Activated naive CD4-positive, alpha-beta T cell treated with Interleukin-2 at 50 U/mL for 16 hours (primary cell): ENCODE measurements around the gene GNPTAB.

ENCODE experiments used
- DNase-seq: peaks from one replicate; pipeline ENCODE4 v3.0.0-alpha.2; 2020

Gene GNPTAB

DNA sequence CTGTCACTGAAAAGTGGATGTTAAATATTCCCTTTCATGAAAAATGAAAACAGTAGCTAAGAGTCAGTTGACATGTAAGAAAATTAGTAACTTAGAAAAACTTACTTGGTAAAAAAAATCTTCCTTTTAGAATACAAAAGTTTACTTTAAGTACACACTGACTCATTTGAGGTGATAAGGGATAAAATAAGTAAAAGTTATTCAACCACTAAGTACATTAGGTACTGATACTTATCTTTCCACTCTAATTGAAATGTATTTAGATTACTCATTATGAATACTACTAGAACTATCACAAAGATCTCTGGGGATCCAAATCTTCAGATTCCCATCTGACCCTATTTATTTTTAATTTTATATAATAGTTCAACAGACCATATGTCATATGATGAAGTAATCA, 103.7 kb downstream of the GNPTAB start:
- no peak for DNase-seq

DNA sequence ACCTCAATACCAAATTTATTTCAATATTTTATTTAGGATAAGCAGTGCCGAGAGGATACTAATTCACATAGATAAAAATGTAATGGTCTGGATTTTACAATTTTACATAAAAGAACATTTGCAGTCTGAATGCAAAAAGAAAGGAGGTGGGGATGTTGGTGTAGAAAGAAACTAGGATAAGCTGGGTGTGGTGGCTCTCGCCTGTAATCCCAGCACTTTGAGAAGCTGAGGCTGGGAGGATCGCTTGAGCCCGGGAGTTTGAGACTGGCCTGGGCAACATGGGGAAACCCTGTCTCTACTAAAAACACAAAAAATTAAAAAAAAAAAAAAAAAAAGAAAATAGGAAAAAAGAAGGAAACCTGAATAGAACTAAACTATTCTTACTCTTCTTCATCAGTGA, 108.4 kb downstream of the GNPTAB start:
- DNase-seq, result no peak

DNA sequence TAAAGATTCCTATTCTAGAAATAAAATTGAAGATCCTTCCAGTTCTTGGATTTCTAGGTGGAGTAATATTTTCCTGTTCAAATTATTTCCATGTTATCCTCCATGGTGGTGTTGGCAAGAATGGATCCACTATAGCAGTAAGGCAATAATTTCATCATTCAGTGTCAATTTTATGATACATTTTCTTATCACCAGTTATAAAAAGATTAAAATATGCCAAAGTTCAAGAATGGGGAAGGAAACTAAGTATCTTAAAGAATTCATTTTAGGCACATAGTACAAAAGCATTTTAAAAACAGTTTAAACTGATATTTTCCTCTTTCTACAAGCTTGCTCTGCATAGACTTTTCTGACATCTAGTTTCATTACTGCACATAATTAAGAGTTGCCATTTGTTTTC, 110.6 kb downstream of the GNPTAB start:
- DNase-seq, result no peak

DNA sequence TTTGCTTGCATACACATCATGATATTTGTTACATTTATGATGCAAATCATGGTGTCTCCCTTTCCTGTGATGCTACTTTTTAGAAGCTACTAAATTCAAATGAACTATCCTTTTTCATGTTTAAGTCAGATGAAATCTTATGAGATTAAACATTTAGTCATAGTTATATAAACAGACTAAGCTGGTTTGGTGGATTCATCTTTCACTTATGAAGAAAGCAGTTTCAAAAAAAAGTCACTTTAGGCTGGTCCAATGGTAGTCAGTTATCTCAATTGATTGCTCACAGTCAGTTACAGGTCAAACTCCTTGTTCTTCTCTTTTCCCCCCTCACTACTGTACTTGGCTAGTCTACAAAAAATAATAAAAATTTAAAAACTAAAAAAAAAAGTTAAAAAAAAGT, 111.2 kb downstream of the GNPTAB start:
- DNase-seq, result no peak

DNA sequence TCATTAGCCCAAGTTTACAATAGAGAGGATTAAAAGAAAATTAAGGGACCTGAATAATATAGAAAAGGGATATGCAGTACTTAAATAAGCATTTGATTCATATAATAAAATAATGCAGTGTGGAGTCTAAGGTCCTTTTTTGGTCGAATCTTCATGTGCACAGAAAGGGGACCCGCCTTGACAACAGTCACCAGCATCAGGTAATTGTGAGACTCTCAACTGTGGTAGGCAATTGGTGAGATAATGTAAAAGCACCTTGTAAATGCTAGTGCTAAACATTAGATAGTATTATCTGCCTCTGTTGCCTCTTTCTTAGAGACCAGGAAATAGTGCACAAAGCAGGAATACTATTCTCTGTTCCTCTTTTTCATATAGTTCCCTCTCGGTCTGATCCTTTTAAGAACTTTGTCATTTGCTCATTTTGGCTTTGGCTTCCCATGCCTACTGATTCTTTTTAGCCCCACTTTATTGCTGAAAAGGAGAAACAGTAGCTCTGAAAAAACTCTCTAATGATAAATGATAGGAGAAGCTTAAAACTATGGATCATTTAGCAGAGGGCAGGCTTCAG, 115.8 kb downstream of the GNPTAB start:
- DNase-seq, result no peak

DNA sequence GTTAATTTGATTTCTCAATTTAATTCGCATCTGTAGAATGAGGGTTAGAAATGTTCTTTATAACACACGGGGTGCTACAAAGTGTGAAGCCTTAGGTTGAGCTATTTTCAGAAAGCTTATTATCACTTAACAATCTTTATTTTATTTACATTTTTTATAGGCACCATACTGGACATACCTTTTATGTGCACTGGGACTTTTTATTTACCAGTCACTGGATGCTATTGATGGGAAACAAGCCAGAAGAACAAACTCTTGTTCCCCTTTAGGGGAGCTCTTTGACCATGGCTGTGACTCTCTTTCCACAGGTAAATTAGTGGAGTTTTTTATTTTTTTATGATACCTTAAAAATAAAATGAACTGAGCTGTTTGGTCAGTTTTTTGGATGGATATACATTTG, 116.8 kb downstream of the GNPTAB start:
- no peak for DNase-seq

DNA sequence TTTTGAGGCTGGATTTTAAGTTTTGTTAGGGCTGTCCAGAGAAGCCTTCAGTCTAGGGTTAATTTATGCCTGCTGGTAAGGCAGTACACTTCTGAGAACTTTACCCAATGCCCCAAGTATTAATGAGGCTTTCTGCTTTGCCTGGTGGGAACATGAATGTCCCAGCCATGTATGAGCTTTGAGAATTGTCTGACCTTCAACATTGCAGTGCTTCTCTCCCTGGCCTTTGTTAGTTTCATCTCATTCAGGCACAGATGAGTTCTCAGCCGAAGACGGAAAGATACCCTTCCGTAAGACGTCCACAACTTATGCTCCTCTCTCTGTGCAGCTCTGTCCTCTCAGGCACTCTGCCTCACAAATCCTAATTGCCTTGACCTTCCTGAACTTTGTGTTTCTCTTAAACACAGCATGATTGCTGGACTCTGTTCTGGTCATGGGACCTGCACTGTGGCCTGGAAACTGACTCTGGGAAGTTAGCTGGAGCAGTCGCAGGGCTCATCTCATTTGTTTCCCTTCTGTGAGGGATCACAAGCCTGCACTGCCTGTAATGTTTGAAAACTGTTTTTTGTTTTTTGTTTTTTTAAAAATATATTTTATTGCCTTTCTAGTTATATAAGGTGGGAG, 117.6 kb downstream of the GNPTAB start:
- no peak for DNase-seq

DNA sequence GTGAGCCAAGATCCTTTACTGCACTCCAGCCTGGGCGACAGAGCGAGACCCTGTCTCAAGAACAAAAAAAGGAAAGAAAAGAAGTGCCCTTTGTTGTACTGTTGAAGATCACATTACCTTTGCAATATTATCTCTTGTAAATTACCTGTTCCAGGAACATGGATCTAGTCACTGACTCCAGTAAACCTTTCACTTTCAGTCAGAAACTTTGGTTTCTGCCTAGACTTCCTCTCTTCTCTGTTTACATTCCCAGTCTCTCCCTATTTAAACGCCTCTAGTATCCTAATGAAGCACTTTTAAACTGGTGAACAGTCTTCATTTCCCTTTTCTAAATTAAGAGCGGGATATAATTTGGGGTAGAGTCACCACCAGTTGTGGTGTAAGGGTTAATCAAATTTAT, 120.5 kb downstream of the GNPTAB start:
- no peak for DNase-seq

DNA sequence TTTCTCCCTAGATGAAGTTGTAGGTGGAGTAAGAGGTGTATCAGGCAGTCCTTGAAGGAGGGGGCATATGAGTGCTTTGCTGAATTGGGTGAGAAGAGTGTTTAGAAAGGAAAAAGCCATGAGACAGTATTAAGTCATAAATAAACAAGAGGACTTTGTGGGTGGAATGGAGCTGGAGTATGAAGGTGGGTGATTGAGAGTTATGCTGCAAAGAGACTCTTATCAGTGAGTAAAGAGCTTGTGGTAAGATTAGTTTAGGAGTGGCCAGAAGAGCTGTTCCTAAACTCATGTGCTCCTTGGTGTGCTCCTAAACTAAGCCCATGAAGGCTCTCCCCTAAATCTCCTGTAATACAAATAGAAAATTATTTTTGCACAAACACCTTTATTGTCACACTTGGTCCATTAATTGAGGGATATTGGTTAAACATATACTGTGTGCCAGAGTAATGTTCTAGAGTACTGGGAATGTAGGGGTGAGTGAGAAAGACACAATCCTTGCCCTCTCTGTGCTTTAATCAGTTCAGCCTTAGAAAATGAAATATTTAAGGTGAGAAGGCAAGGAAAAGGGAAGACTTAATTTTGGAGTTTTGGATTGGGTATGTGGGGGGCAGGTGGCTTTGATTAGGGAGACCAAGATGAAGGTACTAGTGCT, 123.5 kb downstream of the GNPTAB start:
- no peak for DNase-seq

DNA sequence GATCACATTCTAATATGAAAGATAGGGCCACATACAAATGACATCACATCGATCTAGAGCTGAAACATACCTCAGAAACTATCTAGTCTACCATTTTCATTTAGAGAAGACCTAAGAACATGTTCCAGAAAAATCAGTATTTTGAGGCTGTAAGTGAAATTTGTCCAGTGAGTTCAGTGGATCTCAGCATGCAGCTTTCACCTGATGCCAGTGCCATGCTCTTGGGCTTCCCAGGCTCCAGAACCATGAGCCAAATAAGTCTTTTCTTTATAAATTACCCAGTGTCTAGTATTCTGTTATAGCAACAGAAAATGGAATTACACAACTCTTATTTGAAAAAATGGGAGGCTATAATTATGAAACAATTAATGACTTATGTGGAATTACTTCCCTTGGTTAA, 124.4 kb downstream of the GNPTAB start:
- DNase-seq, result no peak

DNA sequence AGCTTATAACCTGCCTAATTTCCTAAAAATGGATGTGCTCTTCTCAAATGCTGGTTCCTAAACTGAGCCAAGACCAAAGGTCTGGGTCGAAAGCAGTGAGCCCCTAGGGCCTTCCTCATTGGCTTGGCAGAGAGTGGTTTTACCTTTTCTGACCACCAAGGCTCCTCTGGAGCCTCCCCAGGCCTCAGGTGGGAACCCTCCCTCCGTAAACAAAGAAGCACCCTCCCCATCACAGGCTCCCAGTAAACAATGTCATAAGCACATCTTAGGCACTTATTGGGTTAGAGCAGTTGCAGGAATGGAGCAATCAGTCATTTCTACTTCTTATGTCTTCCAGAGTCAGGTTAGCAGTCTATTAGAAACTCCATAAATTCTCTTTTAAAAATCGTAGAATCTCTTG, 127.3 kb downstream of the GNPTAB start:
- no peak for DNase-seq

DNA sequence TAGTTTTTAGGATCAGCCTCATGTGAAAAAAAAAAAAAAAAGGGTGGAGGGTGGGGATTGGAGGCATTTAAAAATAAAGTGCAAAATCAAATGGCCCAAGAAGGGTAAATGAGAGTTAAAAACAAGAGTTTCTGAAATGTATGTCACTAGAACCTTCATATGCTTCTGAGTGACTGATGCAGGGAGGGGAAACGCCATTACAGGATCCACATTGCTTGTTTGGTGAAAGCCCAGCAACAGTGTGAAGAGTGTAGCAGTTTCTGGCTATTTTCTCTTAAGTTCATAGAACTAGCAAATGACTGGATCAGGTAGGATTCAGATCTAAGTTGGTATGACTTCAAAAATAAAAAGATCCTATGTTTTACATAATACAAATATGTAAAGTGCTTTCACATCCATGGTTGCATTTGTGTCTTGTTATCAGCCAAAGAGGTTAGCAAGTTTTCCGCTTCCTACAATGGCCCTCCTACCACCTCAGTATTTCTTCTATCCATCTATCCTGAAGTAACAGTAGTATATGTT, 130.4 kb downstream of the GNPTAB start:
- no peak for DNase-seq

DNA sequence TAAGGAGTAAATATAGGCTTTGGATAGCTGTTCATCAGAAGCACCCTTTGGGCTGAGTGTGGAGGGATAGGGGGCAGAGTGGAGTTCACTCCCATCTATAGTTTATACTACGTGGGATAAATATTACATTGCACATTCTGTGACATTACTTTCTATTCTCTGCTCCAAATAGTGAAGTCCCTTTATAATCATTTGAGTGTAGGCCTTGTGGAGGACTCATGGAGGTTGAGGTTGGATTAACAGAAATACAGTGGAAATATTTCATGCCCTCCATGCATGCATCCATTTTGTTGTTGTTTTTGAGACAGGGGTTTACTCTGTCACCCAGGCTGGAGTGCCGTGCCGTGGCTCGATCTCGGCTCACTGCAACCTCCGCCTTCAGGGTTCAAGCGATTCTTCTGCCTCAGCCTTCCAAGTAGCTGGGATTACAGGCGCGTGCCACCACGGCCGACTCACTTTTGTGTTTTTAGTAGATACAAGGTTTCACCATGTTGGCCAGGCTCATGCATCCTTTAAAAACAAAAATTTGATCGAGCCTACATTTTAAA, 131.9 kb downstream of the GNPTAB start:
- no peak for DNase-seq

DNA sequence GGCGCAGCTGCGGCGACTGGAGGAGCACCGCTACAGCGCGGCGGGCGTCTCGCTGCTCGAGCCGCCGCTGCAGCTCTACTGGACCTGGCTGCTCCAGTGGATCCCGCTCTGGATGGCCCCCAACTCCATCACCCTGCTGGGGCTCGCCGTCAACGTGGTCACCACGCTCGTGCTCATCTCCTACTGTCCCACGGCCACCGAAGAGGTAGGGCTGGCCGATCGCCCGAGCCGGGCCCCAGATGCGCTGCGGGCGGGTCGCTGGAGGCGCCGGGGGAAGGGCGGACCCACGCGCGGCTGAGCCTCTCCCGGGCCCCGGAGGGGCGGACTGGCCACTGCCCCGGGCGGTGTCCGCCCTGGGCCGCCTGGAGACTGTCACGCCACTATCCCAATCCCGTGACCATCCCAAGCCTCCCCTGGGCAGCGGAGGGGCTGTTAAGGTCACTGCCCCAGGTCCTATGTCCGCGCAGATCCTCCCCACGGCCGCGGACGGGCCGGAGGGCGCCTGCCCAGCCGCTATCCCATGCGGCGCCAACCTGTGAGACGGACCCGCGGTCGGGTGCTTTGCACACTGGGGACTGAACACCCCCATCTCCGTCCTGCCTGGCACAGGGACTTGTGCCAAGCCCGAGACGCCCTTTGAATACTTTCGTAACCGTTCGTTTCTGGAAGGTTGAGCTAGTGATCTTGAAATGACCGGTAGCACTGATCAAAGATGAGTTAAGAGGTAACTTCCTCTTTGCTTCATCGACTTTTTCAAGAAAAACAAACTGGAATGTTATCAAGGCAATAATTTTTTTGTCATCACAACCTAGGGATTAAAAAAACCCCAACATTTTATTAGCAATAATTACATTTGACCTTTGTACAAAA, 132.6 kb downstream of the GNPTAB start:
- DNase-seq, result no peak

DNA sequence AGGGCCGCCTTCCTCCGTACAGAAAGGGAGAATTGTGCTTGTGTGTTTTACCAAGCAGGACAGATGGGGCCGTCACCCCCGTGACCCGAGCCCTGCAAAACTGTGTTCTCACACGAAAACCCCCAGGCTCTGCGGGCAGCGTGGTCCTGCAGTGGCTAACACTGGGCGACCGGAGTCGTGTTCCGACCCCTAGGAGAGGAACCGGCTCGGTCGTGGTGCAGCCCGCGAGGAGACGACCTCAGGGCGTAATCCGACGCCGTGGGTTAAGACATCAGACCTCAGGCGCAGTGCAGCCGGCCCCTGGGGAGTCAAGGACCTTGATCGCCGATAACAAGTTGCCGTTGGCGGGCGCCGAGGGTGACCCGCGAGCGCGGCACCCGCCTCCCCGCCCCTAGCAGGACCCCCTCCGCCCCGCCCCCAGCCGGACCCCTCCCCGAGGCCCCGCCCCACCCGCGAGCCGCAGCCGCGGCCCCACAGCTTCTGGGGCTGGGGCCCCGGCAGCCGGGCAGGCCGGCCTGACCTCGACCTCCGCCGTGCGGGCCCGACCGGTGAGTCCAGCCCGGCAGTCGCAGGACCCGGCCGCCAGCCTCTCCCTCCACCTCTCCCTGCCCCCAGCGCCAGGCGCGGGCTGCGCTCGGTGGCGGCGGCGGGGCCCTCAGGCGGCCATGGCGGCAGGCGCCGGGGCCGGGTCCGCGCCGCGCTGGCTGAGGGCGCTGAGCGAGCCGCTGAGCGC, 133.4 kb downstream of the GNPTAB start, which contains the start of gene CHPT1:
CHPT1 (plus strand) TSS at position 444 of the 733 bp plus-strand sequence; CDS start at position 666, 222 bp downstream.
- DNase-seq, result peak; percentile 59

DNA sequence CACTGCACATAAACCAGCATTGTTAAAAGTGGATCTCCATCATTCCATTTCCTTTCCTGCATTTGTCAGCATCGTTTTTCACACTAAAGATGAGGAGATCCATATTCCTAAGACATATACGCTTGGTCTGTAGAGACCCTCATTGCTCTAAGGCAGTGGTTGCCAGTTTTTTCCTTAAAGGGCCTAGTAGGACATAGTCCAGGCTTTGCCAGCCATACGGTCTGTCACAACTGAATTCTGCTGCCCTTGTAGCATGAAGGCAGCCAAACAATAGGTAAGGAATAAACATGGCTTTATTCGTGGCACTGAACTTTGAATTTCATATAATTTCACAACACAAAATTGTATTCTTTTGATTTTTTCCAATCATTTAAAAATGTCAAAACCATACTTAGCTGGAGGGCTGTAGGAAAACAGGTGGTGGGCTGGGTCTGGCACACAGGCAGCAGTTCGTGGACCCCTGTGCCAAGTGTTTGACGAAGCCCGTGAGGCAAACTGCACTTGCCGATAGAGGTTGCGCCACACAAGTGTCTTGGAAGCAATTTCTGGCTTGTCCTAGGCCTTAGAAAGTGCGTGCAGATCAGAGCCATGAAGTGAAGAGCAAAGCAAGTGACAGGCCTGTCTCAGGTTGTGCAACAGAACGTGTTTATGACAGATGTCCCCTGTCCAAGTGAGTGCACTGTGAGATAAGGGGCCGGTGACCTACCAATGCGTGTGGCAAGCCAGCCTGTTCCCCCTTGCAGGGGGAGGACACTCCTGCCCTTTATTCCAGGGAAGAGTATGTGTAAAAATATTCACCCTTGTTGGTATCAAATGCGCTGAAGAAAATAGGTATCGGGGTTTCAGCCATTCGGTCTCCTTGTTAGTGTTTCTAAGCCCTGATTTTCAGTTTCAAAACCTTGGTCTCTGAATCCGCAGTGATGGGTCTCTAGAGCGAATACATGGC, 134.2 kb downstream of the GNPTAB start:
- no peak for DNase-seq

DNA sequence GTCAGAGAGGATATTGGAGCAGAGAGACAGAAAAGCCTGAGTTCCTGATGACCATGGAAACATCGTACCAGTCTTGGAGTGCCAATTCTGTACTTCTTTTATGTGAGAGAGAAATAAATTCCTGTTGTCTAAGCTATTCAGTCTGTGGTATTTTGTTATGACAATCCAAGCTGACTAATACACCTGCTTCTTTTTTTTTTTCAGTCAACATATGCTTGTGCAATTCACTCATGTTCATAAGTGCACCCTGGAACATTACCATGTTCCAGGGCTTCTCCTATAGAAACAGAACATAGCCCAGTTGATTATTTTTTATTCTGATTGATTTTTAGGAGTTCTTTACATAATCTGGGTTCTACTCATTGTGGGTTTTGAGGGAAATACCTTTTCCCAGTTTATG, 135.1 kb downstream of the GNPTAB start:
- DNase-seq, result no peak
